WTC11 (cell line): ENCODE results near the gene MAGEA6.
"Not testable (repeated sequence)": the region's sequence is repeated elsewhere in the genome, so short reads cannot be mapped to it uniquely, and the experiment has no call there.

Experiments used
- CREB1 ChIP-seq: sonication (generic); formaldehyde crosslinking; IDR thresholded peaks from 2 replicates; pipeline ENCODE4 v1.8.0; 2023; ENCODE audit warnings: mild to moderate bottlenecking, missing genetic modification reagents
- FOXJ3 ChIP-seq: sonication (generic); formaldehyde crosslinking; IDR thresholded peaks from 2 replicates; pipeline ENCODE4 v1.9.0; 2021; ENCODE audit warnings: missing genetic modification reagents, mild to moderate bottlenecking, borderline replicate concordance
- FOXK1 ChIP-seq: sonication (generic); formaldehyde crosslinking; IDR thresholded peaks from 2 replicates; pipeline ENCODE4 v1.8.0; 2022; ENCODE audit warnings: mild to moderate bottlenecking, moderate library complexity, missing genetic modification reagents
- PRRX2 ChIP-seq: fragments of 250-450 bp; sonication (Bioruptor Pico); IDR thresholded peaks from 2 replicates; pipeline ENCODE4 v1.8.0; 2021; ENCODE audit warnings: mild to moderate bottlenecking
- SOX15 ChIP-seq: fragments of 250-450 bp; sonication (Bioruptor Pico); IDR thresholded peaks from 2 replicates; pipeline ENCODE4 v1.9.0; 2021; ENCODE audit warnings: mild to moderate bottlenecking
- TCF7 ChIP-seq: sonication (generic); formaldehyde crosslinking; IDR thresholded peaks from 2 replicates; pipeline ENCODE4 v1.8.0; 2022; ENCODE audit warnings: mild to moderate bottlenecking, low read depth, missing genetic modification reagents, moderate library complexity
- ZNF423 ChIP-seq: fragments of 250-450 bp; sonication (Bioruptor Pico); IDR thresholded peaks from 2 replicates; pipeline ENCODE4 v2.1.2; 2022; ENCODE audit warnings: mild to moderate bottlenecking, moderate library complexity
- TF ChIP-seq, protein P1 (sequence below): fragments of 200-600 bp; IDR thresholded peaks from 2 replicates; pipeline ENCODE4 v1.8.0; 2022; ENCODE audit warnings: antibody characterized with exemption
- TF ChIP-seq, protein P2 (sequence below): sonication (generic); formaldehyde crosslinking; IDR thresholded peaks from 2 replicates; pipeline ENCODE4 v1.8.1; 2022; ENCODE audit warnings: low read depth, missing genetic modification reagents, borderline replicate concordance
- TF ChIP-seq, protein P3 (sequence below): fragments of 250-450 bp; sonication (Bioruptor Pico); IDR thresholded peaks from 2 replicates; pipeline ENCODE4 v1.9.0; 2021; ENCODE audit warnings: mild to moderate bottlenecking, borderline replicate concordance
- TF ChIP-seq, protein P4 (sequence below): sonication (generic); formaldehyde crosslinking; IDR thresholded peaks from 2 replicates; pipeline ENCODE4 v1.8.1; 2022; ENCODE audit warnings: mild to moderate bottlenecking, moderate library complexity, missing genetic modification reagents
- TF ChIP-seq, protein P5 (sequence below): sonication (generic); formaldehyde crosslinking; IDR thresholded peaks from 2 replicates; pipeline ENCODE4 v1.8.1; 2023; ENCODE audit warnings: mild to moderate bottlenecking, missing genetic modification reagents, borderline replicate concordance
- TF ChIP-seq, protein P6 (sequence below): sonication (generic); formaldehyde crosslinking; IDR thresholded peaks from 2 replicates; pipeline ENCODE4 v1.8.1; 2022; ENCODE audit warnings: low read depth, mild to moderate bottlenecking, moderate library complexity, missing genetic modification reagents, borderline replicate concordance

DNA sequence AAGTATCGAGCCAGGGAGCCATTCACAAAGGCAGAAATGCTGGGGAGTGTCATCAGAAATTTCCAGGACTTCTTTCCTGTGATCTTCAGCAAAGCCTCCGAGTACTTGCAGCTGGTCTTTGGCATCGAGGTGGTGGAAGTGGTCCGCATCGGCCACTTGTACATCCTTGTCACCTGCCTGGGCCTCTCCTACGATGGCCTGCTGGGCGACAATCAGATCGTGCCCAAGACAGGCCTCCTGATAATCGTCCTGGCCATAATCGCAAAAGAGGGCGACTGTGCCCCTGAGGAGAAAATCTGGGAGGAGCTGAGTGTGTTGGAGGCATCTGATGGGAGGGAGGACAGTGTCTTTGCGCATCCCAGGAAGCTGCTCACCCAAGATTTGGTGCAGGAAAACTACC is 33.0 kb downstream of the MAGEA6 start:
- not testable (repeated sequence) for TF ChIP-seq ZNF423 (CRISPR knock-in tag); SOX15; FOXJ3 (CRISPR knock-in tag); FOXK1 (CRISPR knock-in tag); TCF7; CREB1 (CRISPR knock-in tag); PRRX2 (CRISPR knock-in tag)
- TF ChIP-seq, protein P1, sequence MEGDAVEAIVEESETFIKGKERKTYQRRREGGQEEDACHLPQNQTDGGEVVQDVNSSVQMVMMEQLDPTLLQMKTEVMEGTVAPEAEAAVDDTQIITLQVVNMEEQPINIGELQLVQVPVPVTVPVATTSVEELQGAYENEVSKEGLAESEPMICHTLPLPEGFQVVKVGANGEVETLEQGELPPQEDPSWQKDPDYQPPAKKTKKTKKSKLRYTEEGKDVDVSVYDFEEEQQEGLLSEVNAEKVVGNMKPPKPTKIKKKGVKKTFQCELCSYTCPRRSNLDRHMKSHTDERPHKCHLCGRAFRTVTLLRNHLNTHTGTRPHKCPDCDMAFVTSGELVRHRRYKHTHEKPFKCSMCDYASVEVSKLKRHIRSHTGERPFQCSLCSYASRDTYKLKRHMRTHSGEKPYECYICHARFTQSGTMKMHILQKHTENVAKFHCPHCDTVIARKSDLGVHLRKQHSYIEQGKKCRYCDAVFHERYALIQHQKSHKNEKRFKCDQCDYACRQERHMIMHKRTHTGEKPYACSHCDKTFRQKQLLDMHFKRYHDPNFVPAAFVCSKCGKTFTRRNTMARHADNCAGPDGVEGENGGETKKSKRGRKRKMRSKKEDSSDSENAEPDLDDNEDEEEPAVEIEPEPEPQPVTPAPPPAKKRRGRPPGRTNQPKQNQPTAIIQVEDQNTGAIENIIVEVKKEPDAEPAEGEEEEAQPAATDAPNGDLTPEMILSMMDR, result not testable (repeated sequence)
- TF ChIP-seq, protein P2, sequence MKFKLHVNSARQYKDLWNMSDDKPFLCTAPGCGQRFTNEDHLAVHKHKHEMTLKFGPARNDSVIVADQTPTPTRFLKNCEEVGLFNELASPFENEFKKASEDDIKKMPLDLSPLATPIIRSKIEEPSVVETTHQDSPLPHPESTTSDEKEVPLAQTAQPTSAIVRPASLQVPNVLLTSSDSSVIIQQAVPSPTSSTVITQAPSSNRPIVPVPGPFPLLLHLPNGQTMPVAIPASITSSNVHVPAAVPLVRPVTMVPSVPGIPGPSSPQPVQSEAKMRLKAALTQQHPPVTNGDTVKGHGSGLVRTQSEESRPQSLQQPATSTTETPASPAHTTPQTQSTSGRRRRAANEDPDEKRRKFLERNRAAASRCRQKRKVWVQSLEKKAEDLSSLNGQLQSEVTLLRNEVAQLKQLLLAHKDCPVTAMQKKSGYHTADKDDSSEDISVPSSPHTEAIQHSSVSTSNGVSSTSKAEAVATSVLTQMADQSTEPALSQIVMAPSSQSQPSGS (CRISPR knock-in tag), result not testable (repeated sequence)
- TF ChIP-seq, protein P3, sequence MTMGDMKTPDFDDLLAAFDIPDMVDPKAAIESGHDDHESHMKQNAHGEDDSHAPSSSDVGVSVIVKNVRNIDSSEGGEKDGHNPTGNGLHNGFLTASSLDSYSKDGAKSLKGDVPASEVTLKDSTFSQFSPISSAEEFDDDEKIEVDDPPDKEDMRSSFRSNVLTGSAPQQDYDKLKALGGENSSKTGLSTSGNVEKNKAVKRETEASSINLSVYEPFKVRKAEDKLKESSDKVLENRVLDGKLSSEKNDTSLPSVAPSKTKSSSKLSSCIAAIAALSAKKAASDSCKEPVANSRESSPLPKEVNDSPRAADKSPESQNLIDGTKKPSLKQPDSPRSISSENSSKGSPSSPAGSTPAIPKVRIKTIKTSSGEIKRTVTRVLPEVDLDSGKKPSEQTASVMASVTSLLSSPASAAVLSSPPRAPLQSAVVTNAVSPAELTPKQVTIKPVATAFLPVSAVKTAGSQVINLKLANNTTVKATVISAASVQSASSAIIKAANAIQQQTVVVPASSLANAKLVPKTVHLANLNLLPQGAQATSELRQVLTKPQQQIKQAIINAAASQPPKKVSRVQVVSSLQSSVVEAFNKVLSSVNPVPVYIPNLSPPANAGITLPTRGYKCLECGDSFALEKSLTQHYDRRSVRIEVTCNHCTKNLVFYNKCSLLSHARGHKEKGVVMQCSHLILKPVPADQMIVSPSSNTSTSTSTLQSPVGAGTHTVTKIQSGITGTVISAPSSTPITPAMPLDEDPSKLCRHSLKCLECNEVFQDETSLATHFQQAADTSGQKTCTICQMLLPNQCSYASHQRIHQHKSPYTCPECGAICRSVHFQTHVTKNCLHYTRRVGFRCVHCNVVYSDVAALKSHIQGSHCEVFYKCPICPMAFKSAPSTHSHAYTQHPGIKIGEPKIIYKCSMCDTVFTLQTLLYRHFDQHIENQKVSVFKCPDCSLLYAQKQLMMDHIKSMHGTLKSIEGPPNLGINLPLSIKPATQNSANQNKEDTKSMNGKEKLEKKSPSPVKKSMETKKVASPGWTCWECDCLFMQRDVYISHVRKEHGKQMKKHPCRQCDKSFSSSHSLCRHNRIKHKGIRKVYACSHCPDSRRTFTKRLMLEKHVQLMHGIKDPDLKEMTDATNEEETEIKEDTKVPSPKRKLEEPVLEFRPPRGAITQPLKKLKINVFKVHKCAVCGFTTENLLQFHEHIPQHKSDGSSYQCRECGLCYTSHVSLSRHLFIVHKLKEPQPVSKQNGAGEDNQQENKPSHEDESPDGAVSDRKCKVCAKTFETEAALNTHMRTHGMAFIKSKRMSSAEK, result not testable (repeated sequence)
- TF ChIP-seq, protein P4, sequence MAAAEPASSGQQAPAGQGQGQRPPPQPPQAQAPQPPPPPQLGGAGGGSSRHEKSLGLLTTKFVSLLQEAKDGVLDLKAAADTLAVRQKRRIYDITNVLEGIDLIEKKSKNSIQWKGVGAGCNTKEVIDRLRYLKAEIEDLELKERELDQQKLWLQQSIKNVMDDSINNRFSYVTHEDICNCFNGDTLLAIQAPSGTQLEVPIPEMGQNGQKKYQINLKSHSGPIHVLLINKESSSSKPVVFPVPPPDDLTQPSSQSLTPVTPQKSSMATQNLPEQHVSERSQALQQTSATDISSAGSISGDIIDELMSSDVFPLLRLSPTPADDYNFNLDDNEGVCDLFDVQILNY, result not testable (repeated sequence)
- TF ChIP-seq, protein P5, sequence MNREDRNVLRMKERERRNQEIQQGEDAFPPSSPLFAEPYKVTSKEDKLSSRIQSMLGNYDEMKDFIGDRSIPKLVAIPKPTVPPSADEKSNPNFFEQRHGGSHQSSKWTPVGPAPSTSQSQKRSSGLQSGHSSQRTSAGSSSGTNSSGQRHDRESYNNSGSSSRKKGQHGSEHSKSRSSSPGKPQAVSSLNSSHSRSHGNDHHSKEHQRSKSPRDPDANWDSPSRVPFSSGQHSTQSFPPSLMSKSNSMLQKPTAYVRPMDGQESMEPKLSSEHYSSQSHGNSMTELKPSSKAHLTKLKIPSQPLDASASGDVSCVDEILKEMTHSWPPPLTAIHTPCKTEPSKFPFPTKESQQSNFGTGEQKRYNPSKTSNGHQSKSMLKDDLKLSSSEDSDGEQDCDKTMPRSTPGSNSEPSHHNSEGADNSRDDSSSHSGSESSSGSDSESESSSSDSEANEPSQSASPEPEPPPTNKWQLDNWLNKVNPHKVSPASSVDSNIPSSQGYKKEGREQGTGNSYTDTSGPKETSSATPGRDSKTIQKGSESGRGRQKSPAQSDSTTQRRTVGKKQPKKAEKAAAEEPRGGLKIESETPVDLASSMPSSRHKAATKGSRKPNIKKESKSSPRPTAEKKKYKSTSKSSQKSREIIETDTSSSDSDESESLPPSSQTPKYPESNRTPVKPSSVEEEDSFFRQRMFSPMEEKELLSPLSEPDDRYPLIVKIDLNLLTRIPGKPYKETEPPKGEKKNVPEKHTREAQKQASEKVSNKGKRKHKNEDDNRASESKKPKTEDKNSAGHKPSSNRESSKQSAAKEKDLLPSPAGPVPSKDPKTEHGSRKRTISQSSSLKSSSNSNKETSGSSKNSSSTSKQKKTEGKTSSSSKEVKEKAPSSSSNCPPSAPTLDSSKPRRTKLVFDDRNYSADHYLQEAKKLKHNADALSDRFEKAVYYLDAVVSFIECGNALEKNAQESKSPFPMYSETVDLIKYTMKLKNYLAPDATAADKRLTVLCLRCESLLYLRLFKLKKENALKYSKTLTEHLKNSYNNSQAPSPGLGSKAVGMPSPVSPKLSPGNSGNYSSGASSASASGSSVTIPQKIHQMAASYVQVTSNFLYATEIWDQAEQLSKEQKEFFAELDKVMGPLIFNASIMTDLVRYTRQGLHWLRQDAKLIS (CRISPR knock-in tag), result not testable (repeated sequence)
- TF ChIP-seq, protein P6, sequence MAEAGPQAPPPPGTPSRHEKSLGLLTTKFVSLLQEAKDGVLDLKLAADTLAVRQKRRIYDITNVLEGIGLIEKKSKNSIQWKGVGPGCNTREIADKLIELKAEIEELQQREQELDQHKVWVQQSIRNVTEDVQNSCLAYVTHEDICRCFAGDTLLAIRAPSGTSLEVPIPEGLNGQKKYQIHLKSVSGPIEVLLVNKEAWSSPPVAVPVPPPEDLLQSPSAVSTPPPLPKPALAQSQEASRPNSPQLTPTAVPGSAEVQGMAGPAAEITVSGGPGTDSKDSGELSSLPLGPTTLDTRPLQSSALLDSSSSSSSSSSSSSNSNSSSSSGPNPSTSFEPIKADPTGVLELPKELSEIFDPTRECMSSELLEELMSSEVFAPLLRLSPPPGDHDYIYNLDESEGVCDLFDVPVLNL (CRISPR knock-in tag), result not testable (repeated sequence)
